K562 (cell line): ENCODE results near the gene EIF5.

Experiments
- CCAR2 ChIP-seq: fragments of 200-400 bp; formaldehyde crosslinking; IDR thresholded peaks from 2 replicates; pipeline ENCODE4 v1.6.1; 2017; ENCODE audit warnings: mild to moderate bottlenecking, low read depth, low read length
- CTCF ChIP-seq, 3 experiments: IDR thresholded peaks in 2 of 3; conservative IDR thresholded peaks in 1 of 3; 2 replicates each; pipeline ENCODE4 v1.5.1; 2011 to 2012; ENCODE audit warnings: low read length in 3 of 3, mild to moderate bottlenecking in 3 of 3, control low read depth in 2 of 3, improper control_type of control experiment in 1 of 3, inconsistent platforms in 1 of 3, low read depth in 1 of 3, mixed read lengths in 1 of 3, moderate library complexity in 1 of 3; ENCODE audit not compliant: insufficient read depth in 2 of 3
- EZH2 ChIP-seq: IDR thresholded peaks from 2 replicates; pipeline ENCODE4 v1.6.1; 2012; ENCODE audit warnings: low read depth, mild to moderate bottlenecking, inconsistent platforms, low read length, borderline replicate concordance
- GABPB1 ChIP-seq: sonication (generic); formaldehyde crosslinking; IDR thresholded peaks from 2 replicates; pipeline ENCODE4 v1.8.0; 2022; ENCODE audit warnings: mild to moderate bottlenecking, missing genetic modification reagents
- MAX ChIP-seq: sonication (generic); formaldehyde crosslinking; IDR thresholded peaks from 2 replicates; pipeline ENCODE4 v1.9.0; 2022; ENCODE audit warnings: mild to moderate bottlenecking, missing genetic modification reagents
- SIN3A ChIP-seq, 2 experiments: fragments of 150-350 bp in 1 of 2; IDR thresholded peaks; 2 replicates each; pipeline ENCODE4 v1.6.1; 2011 to 2016; ENCODE audit warnings: borderline replicate concordance in 2 of 2, low read depth in 2 of 2, low read length in 2 of 2, mild to moderate bottlenecking in 2 of 2, moderate library complexity in 2 of 2; ENCODE audit not compliant: control insufficient read depth in 1 of 2
- SRSF9 ChIP-seq: fragments of 200-400 bp; formaldehyde crosslinking; IDR thresholded peaks from 2 replicates; pipeline ENCODE4 v1.6.1; 2017; ENCODE audit warnings: low read depth, low read length, borderline replicate concordance
- ZNF23 ChIP-seq: fragments of 250-450 bp; sonication (Bioruptor Pico); IDR thresholded peaks from 2 replicates; pipeline ENCODE4 v1.4.0; 2020; ENCODE audit warnings: mild to moderate bottlenecking

- no peak for TF ChIP-seq CCAR2
- TF ChIP-seq GABPB1 (CRISPR knock-in tag): no peak
- no peak for TF ChIP-seq MAX (CRISPR knock-in tag)
- no peak for TF ChIP-seq ZNF23 (CRISPR knock-in tag)
- TF ChIP-seq SIN3A (IDR thresholded peaks at IDR 0.05; ENCODE audit: borderline replicate concordance in 2 of 2, control insufficient read depth in 1 of 2, low read depth in 2 of 2, low read length in 2 of 2): no peak
- TF ChIP-seq CTCF (IDR thresholded peaks at IDR 0.05 in 2 of 3, conservative IDR thresholded peaks at IDR 0.05 in 1 of 3; ENCODE audit: insufficient read depth in 2 of 3, low read depth in 1 of 3, low read length in 3 of 3): no peak
- TF ChIP-seq EZH2: no peak
- TF ChIP-seq SRSF9: no peak
Observed at GRCh38 chr14:103302966-103303365, 31.1 kb upstream of the EIF5 start.
